NCI-H82 treated with DMSO at 0.1 percent for 48 hours (cell line): ENCODE data around the gene SLC49A4.

Experiments
- DNase-seq: peaks from one replicate; lab custom pipeline; 2025; ENCODE audit not compliant: unreplicated experiment; lab: John Stamatoyannopoulos, UW

Gene SLC49A4

DNA sequence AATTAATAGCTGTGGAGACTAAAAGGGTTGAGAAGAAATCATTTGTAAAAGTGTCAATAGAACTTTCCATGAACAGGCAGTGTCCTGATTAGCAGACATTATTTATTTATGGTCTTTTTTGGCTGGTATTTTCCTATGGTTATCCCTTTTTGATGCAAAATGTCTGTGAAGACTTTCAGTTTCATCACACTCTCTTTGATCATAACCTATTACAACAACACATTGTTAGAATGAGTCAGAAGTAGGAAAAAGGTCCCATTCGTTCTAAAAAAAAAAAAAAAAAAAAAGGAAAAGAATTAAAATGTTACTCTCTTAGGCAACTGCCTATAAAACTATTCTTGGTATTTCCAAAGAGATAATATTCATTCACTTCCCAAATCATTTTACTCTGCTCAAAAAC, 62.1 kb downstream of the SLC49A4 start:
- DNase-seq = no peak

DNA sequence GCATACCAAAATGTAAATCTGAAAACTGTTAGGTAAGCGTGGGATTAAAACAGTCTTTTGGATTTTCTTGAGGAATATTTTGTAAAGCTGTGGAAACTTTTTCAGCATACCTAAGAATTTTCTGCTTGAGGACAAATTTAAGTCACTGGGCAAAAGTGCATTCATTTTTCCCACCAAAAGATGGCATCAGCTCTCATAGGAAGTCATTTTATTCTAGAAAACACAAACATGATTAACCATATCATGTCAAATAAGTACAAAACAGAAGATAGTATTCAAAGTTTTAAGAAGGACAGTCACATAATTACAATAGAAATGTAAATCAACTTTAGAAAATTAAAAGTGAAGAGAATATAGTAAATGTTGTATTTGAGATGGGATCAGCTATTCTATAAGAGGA, 63.5 kb downstream of the SLC49A4 start:
- DNase-seq = no peak

DNA sequence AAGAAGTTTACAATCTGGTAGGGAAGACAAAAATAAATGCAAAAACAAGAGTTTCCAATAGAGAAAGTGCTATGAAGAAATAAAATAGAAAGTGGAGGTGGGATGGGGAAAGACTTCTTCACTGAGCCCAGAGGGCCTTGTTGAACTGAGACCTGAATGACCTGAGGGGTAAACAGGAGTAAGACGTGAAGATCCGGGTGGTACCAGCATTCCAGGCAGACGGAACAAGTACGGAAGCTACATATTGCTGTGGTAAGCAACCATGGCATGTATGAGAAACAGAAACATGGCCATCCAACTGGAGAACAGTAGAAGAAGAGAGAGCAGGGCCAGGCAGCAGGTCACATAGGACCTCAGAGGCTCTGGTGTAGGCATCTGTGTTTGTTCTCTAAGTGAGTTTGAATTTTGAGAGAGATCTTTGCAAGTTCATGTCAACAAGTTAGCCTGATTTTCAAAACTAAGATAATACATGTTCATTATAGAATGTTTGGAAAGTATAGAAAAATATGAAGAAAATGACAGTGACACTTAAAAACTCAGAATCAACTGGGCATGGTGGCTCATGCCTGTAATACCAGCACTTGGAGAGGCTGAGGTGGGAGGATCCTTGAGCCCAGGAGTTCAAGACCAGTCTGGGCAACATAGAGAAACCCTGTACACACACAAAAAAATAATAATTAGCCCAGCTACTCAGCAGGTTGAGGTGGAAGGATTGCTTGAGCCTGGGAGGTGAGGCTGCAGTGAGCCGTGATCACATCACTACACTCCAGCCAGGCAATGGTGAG, 64.3 kb downstream of the SLC49A4 start:
- no peak for DNase-seq

DNA sequence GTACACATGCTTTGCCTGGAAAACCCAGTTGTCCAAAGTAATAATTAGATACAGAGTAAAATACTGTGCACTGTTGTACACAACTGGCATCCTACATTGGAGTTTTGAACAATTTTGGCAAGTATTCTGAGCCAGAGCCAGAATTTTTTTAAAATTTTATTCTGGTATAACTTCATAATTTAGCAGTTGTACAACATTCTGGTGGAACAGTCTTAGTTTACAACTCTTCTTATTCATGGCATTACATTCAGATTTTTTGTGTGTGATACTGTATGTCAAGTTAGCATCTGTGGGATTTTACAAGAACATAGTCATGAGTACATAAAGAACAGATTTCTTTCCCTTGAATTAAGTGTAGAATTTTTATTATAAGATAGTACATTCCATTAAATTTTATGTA, 67.5 kb downstream of the SLC49A4 start:
- no peak for DNase-seq

DNA sequence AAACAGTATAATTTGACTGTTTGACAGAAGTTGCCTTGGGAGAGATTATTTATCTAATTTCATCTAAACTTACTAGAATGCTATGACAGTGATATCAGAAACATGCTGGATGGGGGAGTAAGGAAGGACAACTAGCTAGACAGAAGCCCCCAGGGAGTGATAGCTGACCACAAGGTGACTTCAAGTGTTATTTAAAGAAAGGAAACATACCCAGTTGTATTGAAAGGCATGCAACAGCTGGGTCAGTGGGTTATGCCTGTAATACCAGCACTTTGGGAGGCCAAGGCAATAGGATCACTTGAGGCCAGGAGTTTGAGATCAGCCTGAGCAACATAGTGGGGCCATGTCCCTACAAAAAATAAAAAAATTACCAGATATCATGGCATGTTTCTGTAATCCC, 69.6 kb downstream of the SLC49A4 start:
- no peak for DNase-seq

DNA sequence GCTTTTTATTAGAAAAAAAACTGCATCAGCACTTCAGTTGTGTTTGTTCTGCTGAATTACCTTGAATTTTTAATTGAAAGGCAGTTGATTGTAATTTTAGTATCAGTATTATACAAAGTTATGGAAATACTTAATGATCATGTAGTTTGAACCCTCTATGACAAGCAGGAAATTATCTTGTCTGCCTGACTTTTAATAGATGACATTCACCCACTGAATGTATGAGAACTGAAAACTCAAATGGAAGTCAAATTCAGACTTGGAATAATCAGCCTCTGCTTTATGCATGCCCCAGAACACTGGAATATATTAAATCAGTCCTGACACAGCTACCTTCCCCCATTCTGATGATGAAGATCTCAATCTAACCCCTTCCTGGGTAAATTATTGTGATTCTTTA, 73.5 kb downstream of the SLC49A4 start:
- DNase-seq = no peak

DNA sequence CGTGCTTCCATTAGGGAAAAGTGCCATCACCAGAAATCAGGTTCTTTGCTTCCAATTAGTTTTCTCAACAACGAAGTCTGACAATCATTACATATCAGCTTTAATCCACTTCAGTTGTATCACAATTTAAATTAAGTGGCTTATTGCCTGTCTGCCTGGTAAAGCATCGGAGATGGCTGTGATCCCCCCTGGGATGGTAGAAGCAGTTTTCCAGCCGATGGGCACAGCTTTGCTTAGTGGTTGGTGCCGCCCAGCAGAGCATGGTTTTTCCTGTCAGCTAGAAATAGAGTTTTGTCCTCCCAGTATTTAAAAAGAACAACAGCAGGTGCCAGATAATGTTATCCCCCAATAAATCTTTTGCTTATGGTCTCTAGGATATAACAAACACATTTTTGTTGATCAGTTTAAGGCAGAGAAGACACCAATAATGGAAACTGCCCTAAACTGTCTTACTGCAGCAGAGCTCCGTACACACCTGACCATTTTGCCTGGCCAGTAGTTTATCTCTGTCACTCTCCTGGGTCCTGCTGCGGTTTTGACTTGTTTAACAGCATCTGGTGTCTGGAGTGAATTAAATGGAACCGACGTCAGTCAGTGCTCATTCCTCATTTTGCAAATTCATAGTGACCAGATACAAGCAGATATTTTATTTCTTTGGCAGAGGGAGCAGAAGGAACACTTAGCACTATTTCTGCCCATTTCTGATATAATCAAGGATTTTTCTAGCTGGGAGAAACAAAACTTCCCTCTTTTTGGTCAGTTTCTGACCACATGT, 79.1 kb downstream of the SLC49A4 start:
- no peak for DNase-seq

DNA sequence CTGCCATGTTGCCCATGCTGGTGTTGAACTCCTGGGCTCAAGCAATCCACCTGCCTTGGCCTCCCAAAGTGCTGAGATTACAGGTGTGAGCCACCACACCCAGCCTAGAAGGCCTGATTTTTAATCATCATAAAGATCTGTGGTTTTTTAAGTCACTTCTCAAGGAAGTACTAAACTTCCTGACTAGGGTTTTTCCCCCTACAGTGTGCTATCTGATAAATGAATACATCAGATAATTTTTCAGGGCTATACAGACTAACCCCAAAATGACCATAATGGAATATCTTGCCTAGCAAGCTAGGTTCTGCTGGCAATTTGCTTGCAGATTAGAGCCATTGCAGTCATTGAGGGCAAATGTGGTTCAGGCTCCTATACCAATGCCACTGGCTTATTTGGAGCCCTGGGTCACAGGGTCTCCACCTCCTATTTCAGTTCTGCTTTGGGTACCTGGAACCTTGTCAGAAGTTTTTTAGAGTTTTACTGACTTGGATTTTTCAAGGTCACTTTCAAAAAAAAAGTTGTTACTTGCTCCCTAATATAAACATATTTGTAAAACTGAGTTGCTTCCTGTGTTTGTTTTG, 80.8 kb downstream of the SLC49A4 start:
- no peak for DNase-seq

DNA sequence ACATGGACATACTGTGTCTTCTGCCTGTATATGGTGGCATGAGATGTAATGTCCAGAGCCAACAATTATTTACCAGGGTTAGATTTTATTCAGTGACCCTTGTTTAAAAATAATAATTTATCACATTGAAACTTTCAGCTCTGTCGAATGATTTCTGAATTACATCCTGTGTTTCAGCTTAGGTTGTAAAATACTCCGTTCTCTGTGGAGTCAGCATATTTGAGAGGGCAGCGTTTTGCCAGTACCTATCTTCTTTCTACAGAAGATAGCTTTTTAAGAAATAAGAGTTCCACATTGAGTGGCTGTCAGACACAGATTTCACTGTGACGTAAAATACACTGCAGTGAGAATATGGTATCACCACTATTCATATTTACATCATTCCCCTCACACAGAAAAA, 85.3 kb downstream of the SLC49A4 start:
- DNase-seq = no peak

DNA sequence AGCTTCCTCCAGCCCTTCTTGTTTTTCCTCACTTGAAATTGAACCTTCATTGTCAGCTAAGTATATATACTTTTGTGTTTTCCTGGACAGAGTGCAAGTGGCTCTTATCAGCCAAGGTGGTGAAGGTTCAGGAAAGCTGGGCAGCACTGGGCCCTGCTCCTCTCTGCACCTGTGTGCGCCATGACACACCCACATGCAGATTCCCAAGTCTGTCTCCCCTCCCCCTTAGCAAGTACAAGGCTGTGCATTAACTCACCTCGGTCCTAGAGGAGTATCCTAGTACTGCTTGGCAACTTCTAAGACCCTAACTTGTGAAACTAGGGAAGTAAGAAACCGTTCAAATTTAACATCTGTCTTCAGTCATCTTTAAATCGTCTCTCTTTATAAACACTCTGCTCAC, 85.8 kb downstream of the SLC49A4 start:
- DNase-seq = no peak

DNA sequence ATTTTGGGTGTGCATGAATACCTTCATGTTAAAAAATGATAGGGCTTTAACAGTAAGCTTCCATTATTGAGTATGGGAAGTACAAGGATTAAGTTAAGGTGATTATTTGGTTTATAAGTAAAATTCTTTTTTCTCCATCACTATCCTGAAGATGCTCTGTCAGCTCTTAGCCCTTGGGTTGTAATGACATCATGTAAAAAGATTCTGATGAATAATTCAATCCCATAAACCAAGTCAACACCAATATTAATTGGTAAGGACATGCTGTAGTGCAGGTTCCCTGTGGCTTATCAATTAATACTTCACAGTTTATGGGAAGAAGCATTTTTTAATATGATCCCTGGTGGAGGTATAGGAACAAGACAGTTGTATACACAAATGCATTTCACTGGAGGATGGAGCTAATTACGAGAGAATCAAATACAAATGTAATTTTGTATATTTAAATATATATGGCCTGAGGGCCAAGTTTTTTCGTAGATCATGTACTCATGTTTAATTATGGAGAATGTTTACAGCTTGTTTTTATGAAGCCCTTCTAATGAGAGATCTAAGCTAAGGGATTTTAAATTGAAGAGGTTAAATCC, 87.6 kb downstream of the SLC49A4 start:
- DNase-seq = no peak

DNA sequence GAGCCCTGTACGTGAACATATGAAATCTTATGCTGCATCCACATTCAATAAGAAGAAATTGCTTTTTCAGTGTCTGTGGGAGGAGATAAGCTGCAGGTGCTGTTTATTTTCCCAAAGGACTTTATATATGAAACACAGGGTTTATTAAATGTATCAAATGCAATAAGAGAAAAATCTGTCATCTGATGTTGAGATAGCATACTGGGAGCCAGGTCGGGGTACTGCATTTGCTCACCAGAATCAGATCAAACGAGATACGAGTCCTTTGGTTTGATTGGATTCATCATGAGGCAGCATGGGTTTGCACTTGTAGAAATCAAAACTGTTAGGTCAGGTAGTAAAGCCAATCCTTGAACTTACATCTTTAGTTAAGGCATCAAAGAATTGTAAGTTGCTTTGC, 91.4 kb downstream of the SLC49A4 start:
- no peak for DNase-seq

DNA sequence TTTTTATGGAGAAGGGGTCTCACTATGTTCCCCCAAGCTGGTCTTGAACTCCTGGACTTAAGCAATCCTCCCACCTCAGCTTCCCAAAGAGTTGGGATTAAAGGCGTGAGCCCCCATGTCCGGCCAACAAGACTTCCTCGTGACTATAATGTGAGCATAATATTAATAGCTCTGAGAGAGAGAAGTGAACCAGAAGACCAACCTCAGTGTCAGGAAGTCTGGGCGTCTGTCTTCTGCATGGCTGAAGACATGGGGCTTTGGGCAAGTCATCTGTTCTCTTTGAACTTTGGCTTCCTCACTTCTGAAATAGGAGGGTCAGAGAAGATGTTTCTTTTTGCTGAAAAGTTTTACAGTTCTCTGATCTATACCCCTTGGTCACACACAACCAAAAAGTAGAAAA, 92.1 kb downstream of the SLC49A4 start:
- no peak for DNase-seq

DNA sequence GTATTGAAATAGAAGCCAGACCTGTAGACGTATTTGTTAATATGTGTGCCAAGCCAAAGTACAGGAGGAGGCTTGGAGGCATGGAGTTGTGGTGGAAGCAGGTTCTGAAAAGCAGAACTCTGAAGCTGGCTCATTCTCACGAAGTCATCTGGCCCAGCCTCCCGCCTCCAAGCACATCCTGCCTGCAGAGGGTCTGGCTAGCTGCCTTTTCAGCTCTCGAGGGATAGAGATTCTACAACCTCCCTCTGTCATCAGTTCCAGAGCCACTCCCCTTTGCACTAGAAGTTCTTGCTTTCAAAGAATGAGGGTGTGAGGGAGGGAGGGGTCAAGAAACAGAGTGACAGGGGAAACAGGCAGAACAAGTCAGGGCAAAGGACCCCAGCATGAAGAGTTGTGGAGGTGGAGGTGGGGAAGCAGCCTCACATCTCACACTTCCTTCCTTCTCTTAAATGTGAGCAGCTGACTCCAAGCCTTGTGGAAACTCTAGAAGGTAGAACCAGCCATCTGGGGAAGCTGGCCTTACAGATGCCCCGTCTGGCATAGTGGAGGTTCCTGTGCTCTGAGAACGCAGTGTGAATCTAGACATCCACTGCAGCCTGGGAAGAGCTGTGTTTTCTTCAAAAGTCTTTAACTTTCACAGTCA, 95.3 kb downstream of the SLC49A4 start:
- no peak for DNase-seq

DNA sequence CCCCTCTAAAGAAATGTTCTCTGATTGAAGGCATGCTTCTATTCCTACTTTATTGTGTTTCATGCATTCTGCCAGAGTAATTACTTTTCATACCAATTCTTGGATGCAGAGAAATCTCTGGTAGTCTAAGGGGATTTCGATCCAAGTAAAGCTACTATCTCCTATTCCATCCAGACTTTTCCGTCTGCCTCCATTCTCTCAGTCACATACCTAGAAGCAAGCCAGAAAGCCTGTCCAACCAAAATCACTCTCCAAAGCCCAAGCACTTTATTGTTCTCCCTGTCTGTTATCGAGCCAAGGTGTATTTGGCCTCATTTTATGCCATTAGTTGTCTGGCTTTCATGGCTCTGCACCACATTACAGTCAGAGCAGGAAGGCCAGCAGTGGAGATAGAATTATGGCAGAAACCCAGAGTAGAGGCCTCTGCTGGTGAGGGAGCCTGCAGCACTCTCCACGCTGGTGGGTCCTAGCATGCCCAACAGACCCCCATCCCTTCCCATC, 95.9 kb downstream of the SLC49A4 start:
- DNase-seq = no peak

DNA sequence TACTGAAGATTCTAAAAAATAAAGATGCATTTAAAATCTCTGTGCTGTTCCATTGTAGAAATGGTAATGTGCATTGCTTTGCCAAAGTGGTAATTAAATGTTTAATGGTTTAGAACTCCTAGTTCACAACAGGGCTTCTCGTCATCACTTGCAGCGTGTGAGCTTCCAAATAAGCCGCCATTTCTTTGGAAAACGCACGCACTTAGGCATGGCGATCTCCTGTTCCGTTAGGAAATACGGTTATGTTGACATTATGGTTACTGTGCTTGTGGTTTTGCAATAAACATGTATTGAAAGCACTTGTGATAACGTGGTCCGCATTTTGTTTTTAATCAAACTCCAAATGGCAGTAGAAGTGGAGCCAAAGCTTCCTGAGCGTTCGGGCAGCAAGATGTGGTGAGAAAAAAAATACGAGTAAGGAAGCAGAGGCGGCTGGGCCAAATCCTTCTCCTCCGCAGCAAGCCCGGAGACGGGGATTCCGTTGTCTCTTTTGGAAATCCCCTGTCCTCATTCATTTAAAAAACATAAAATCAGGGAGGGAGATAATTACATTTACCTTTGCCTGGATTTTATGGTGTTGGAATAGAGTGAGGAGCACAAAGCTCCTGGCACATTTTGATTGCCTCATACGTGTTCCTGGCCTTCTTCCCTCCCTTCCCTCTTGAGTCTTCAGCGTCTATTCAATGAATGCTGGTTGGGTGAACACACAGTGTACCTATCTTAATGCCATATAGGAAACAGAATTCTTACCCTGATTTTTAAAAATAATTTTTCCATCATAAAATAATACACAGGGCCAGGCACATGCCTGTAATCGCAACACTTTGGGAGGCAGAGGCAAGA, 97.5 kb downstream of the SLC49A4 start:
- DNase-seq = no peak

DNA sequence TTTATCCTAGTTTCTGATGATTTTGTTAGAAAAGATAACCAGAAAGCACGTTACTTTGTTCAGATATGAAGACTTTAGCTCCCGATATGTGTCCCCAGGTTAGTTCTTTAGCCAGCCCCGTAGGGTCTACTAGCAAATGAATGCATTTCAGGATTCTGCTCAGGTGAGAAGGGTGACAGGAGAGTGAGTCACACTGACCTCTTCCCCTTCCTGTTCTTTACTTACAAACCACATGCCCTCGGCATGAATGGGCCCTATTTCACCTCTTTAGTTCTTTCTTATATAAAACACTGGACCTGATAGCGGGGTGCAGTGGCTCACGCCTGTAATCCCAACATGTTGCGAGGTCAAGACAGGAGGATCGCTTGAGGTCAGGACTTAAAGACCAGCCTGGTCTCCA, 98.4 kb downstream of the SLC49A4 start:
- DNase-seq = no peak

DNA sequence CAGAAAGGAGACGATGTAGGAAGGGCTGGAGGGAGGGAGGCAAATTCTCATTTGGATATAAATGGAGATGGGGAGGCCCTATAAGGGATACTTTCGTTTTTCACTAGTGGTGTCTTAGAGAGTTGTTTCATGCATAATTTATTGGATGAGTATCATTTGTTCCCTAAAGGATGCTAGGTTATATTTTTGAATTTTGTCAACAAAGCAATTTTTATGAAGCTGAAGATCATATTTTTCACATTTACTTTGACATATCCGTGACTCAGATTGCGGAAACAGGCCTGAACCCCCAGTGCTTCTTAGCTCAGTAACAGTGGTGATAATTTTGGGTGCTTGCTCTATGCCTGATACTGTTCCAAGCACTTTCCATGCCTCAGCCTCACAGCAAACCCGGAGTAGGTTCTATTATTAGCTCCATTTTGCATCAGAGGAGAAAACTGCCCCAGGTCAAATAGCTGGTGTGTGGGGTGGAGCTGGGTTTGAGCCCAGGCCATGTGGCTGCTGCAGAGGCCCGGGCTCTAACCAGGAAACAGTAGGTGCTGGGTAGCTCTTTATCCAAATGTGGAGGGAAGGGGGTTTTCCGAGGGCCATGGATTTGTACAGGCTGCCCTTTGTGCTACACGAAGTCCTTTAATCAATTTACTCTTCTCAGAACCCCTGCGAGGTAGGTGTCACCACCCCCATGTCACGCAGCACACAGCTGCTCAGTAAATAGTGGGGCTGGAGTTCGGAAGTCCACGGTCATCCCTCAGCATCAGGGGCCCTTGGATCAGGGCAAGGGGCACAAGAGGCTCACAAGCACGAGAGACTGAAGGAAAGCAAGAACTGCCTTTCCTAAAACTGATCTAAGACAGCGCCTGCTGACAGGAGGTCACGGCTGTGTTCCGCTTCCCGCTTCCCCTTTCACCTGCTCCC, 99.1 kb downstream of the SLC49A4 start:
- no peak for DNase-seq

DNA sequence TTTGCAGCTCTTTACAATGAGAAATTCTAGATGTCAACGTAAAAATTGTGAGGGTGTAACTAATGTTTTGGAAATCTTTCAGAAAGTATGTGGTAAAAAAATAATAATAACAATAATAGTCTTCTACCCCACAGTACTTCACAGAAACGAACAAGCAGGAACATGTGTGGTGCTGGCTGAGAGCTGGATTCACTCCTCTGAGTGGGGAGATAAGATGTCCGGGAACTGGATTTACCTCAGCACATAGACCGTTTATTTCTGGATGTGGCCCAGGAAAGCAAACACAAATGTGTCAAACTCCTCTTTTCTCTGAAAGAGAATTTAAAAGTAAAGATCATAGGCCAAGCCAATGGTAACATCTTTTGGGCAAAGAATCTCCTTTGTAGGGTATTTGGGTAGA, 103.4 kb downstream of the SLC49A4 start:
- DNase-seq = no peak
